SK-N-SH treated with all-trans-retinoic acid at 6 μM for 48 hours (cell line): ENCODE data around the gene KRTAP24-1.

Source experiments
- CSRNP3 ChIP-seq: fragments of 250-450 bp; sonication (Bioruptor Pico); IDR thresholded peaks from 2 replicates; pipeline ENCODE4 v1.5.1; 2021; ENCODE audit warnings: mild to moderate bottlenecking, moderate library complexity
- GLIS3 ChIP-seq: fragments of 250-450 bp; sonication (Bioruptor Pico); IDR thresholded peaks from 2 replicates; pipeline ENCODE4 v1.5.0; 2020; ENCODE audit warnings: mild to moderate bottlenecking, moderate library complexity
- ZFP30 ChIP-seq: fragments of 450-650 bp; formaldehyde crosslinking; IDR thresholded peaks from 2 replicates; pipeline ENCODE4 v1.5.0; 2022; ENCODE audit warnings: mild to moderate bottlenecking, moderate library complexity

GRCh38 chr21:30240661-30241060 is 42.1 kb downstream of the KRTAP24-1 start:
- TF ChIP-seq CSRNP3, result no peak
- TF ChIP-seq ZFP30, result no peak
- TF ChIP-seq GLIS3 (CRISPR knock-in tag), result no peak
